HCT116 (cell line): ENCODE measurements around the gene CDC37L1. TPM values are rescaled to one million over a fixed set of nuclear protein-coding genes. Genes with fewer than 3 reads are reported as not detected.

ENCODE experiments used
- ATAC-seq: fragments of 200-7000 bp; cut with Tn5 transposase; 2 replicates; pipeline ENCODE4 v1.9.1; 2020; ENCODE audit warnings: mild to moderate bottlenecking, moderate library complexity
- BruUV-seq: library from RNA; stranded (reverse); fragments of 400-500 nt; replicated peaks from 2 replicates; lab custom pipeline; 2021; lab: Mats Ljungman, UMichigan
- CTCF ChIA-PET: fragments of 300-600 bp; sonication (Branson Sonifier 250); formaldehyde crosslinking; loops from one replicate; lab custom pipeline; 2021; ENCODE audit warnings: antibody characterized with exemption; lab: Charles Lee
- POLR2A ChIA-PET: fragments of 300-600, 350-600 bp; sonication (Branson Sonifier 250); formaldehyde crosslinking; loops from one replicate; lab custom pipeline; 2021; ENCODE audit warnings: antibody characterized with exemption; lab: Charles Lee
- RAD21 ChIA-PET, 2 experiments: fragments of 300-600 bp; sonication (Branson Sonifier 250); formaldehyde crosslinking; loops; one replicate each; lab custom pipeline; 2023; ENCODE audit warnings: low total read pairs in 2 of 2; ENCODE audit not compliant: uncharacterized antibody in 2 of 2, unreplicated experiment in 2 of 2, low non-redundant PET in 1 of 2; lab: Charles Lee
- DNase-seq: peaks from one replicate; pipeline ENCODE4 v3.0.0-alpha.2; 2010; ENCODE audit warnings: low read depth, low spot score
- H2AFZ ChIP-seq: fragments of 200-600 bp; shearing (Covaris generic), sonication (generic); 2 replicates; pipeline ENCODE4 v1.6.1; 2017; ENCODE audit warnings: low read depth, mixed run types, mixed read lengths, antibody characterized with exemption, low read length; ENCODE audit not compliant: poor library complexity, severe bottlenecking
- H3K27ac ChIP-seq: 2 replicates; pipeline ENCODE4 v1.5.1; 2012; ENCODE audit warnings: low read depth, low read length
- H3K27me3 ChIP-seq: fragments of 200-600 bp; sonication (generic); 2 replicates; pipeline ENCODE4 v1.6.1; 2016; ENCODE audit warnings: mixed run types, low read length, mixed read lengths; ENCODE audit not compliant: insufficient read depth
- H3K36me3 ChIP-seq, 2 experiments: fragments of 200-500 bp in 1 of 2; fragments of 200-600 bp in 1 of 2; sonication (Bioruptor generic) in 1 of 2; sonication (generic) in 1 of 2; 2 replicates each; pipeline versions ENCODE4 v1.5.1 to v1.6.1; 2014 to 2016; ENCODE audit warnings: low read length in 2 of 2, inconsistent platforms in 1 of 2, mixed read lengths in 1 of 2, mixed run types in 1 of 2; ENCODE audit not compliant: insufficient read depth in 2 of 2, control insufficient read depth in 1 of 2
- H3K4me1 ChIP-seq, 2 experiments: fragments of 200-600 bp in 1 of 2; sonication (generic) in 1 of 2; 2 replicates each; pipeline versions ENCODE4 v1.5.1 to v1.6.1; 2012 to 2017; ENCODE audit warnings: low read length in 2 of 2, inconsistent platforms in 1 of 2, mild to moderate bottlenecking in 1 of 2, mixed read lengths in 1 of 2, mixed run types in 1 of 2, moderate library complexity in 1 of 2; ENCODE audit not compliant: insufficient read depth in 2 of 2, control insufficient read depth in 1 of 2
- H3K4me2 ChIP-seq: fragments of 200-600 bp; sonication (generic); 2 replicates; pipeline ENCODE4 v1.6.1; 2017; ENCODE audit warnings: mixed run types, low read length, mixed read lengths
- H3K4me3 ChIP-seq, 2 experiments: fragments of 200-600 bp in 1 of 2; sonication (generic) in 1 of 2; replicated peaks in 1 of 2; 2 replicates each; pipeline ENCODE4 v1.5.1; 2011 to 2016; ENCODE audit warnings: low read length in 2 of 2, control low read depth in 1 of 2, low read depth in 1 of 2, mild to moderate bottlenecking in 1 of 2, mixed read lengths in 1 of 2, mixed run types in 1 of 2
- H3K79me2 ChIP-seq: fragments of 200-600 bp; sonication (generic); 2 replicates; pipeline ENCODE4 v1.6.1; 2017; ENCODE audit warnings: mild to moderate bottlenecking, mixed run types, low read length, moderate library complexity, mixed read lengths; ENCODE audit not compliant: insufficient read depth
- H3K9ac ChIP-seq: fragments of 200-600 bp; sonication (generic); 2 replicates; pipeline ENCODE4 v1.6.1; 2016; ENCODE audit warnings: low read length, mixed read lengths
- H3K9me2 ChIP-seq: fragments of 200-600 bp; sonication (generic), shearing (Covaris generic); 2 replicates; pipeline ENCODE4 v1.6.1; 2017; ENCODE audit warnings: mixed run types, mild to moderate bottlenecking, moderate library complexity; ENCODE audit not compliant: insufficient read depth
- H3K9me3 ChIP-seq, 2 experiments: fragments of 200-500 bp in 1 of 2; fragments of 200-600 bp in 1 of 2; sonication (Bioruptor generic) in 1 of 2; sonication (generic) in 1 of 2; 2 replicates each; pipeline ENCODE4 v1.6.1; 2014 to 2017; ENCODE audit warnings: low read length in 2 of 2, mixed read lengths in 2 of 2, inconsistent platforms in 1 of 2, low read depth in 1 of 2, mild to moderate bottlenecking in 1 of 2, mixed run types in 1 of 2, moderate library complexity in 1 of 2; ENCODE audit not compliant: control insufficient read depth in 1 of 2, insufficient read depth in 1 of 2
- H4K20me1 ChIP-seq: fragments of 200-600 bp; sonication (generic), shearing (Covaris generic); 2 replicates; pipeline ENCODE4 v1.6.1; 2017; ENCODE audit warnings: mixed run types, mild to moderate bottlenecking, moderate library complexity; ENCODE audit not compliant: insufficient read depth
- CBX3 ChIP-seq: IDR thresholded peaks from 2 replicates; pipeline ENCODE4 v1.6.1; 2012; ENCODE audit warnings: low read depth
- EGR1 ChIP-seq: IDR thresholded peaks from 2 replicates; pipeline ENCODE4 v1.6.1; 2012; ENCODE audit warnings: low read depth
- ELF1 ChIP-seq: IDR thresholded peaks from 2 replicates; pipeline ENCODE4 v1.6.1; 2012; ENCODE audit warnings: low read depth, borderline replicate concordance
- EZH2 ChIP-seq: fragments of 200-600 bp; sonication (generic); IDR thresholded peaks from 2 replicates; pipeline ENCODE4 v1.6.1; 2017; ENCODE audit warnings: antibody characterized with exemption, mixed run types
- POLR2A ChIP-seq: IDR thresholded peaks from 2 replicates; pipeline ENCODE4 v1.7.0; 2011; ENCODE audit warnings: borderline replicate concordance; ENCODE audit not compliant: insufficient read depth, insufficient read length; ENCODE audit errors: extremely low read depth
- RAD21 ChIP-seq: IDR thresholded peaks from 2 replicates; pipeline ENCODE4 v1.6.1; 2012; ENCODE audit warnings: low read depth, mild to moderate bottlenecking
- SIN3A ChIP-seq: IDR thresholded peaks from 2 replicates; pipeline ENCODE4 v1.6.1; 2012; ENCODE audit warnings: low read depth
- SP1 ChIP-seq: IDR thresholded peaks from 2 replicates; pipeline ENCODE4 v1.6.1; 2012; ENCODE audit warnings: low read depth
- SRF ChIP-seq: IDR thresholded peaks from 2 replicates; pipeline ENCODE4 v1.6.1; 2012; ENCODE audit warnings: low read depth
- TCF7L2 ChIP-seq: IDR thresholded peaks from 2 replicates; pipeline ENCODE4 v1.7.0; 2011; ENCODE audit warnings: borderline replicate concordance, inconsistent platforms; ENCODE audit not compliant: insufficient read depth, insufficient read length; ENCODE audit errors: extremely low read depth
- ZFX ChIP-seq: fragments of 450-650 bp; IDR thresholded peaks from 2 replicates; pipeline ENCODE4 v1.6.1; 2017
- intact Hi-C: fragments of 100-400 bp; cut with micrococcal nuclease; formaldehyde crosslinking; loops from 2 replicates; pipeline ENCODE4 v1.10.0; 2022
- total RNA-seq: library from RNA; stranded (reverse); gene quantifications from one replicate; pipeline ENCODE4 v1.2.1, GENCODE V29; 2021; ENCODE audit not compliant: unreplicated experiment
- TF ChIP-seq, protein P1 (sequence below): IDR thresholded peaks from 2 replicates; pipeline ENCODE4 v1.6.1; 2012

The CDC37L1 gene
- total RNA-seq, 1 experiment from 2014 or later = 18.1 TPM

DNA sequence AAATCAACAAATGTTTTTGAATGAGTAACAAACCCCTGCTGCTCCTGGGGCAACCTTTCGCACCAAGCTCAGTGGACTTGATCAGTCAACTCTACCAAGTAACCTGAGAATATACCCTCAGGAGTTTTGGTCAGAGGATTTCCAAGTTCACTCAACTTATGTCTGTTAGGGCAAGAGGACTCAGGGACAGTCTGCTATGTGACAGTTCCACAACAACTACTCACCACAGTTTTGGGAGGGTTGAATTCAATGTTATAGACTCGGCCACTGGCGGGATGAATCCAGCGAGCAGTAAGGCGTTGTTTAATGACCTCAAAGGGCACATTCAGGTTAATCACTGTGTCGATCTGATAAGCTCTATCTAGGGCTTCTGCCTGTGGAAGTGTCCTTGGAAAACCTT is 39.5 kb downstream of the CDC37L1 start:
- intact Hi-C loops = no loop called here
- H3K27ac ChIP-seq = no peak overlapping the region
- ATAC-seq = no peak
- no peaks in the 10 kb centered on the region for H3K9me3 ChIP-seq
- DNase-seq = no peak
- H2AFZ ChIP-seq = no peak overlapping the region
- no peak overlapping the region for H3K9ac ChIP-seq
- no peaks in the 10 kb centered on the region for H3K4me1 ChIP-seq
- no peaks in the 10 kb centered on the region for H3K9me2 ChIP-seq
- H3K79me2 ChIP-seq = peaks cover 3% of the 10 kb centered on the region; the same call in 1 of the 2 replicates
- no peaks in the 10 kb centered on the region for H4K20me1 ChIP-seq
- ChIA-PET POLR2A (no interaction called here), RAD21 (no interaction called here), CTCF (no interaction called here)
- no peak for TF ChIP-seq POLR2A
- TF ChIP-seq TCF7L2 = no peak
- TF ChIP-seq EGR1 = no peak
- no peak for TF ChIP-seq ELF1
- TF ChIP-seq, protein P1, sequence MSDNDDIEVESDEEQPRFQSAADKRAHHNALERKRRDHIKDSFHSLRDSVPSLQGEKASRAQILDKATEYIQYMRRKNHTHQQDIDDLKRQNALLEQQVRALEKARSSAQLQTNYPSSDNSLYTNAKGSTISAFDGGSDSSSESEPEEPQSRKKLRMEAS = no peak
- no peak overlapping the region for H3K4me2 ChIP-seq
- H3K4me3 ChIP-seq = no peak overlapping the region
- H3K36me3 ChIP-seq = peaks cover 19 to 24% of the 10 kb centered on the region in 2 experiments; a peak in 2 of 4 replicates
- H3K27me3 ChIP-seq = no peaks in the 10 kb centered on the region
- BruUV-seq = no TSS peak

DNA sequence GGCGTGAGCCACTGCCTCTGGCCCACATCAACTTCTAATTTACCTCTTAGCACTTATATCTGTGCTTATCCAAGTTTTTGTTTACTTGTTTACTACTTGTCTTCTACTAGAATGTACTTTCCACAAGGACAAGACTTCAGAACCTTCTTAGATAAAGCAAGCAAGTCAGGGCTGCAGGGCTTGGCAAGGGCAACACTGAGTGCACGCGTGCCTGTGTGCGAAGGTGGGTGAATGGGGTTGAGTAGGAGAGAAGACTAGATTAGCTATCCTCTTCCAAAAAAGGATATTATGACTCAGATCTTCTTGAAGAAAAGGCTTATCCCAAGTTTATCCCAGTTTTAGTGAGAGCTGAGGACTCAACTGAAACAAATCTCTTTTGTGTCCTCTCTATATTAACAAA is 42.4 kb downstream of the CDC37L1 start:
- ChIA-PET CTCF (no interaction called here), POLR2A (no interaction called here), RAD21 (no interaction called here)
- Histone ChIP-seq H3K9ac (no peak overlapping the region), H4K20me1 (no peaks in the 10 kb centered on the region), H3K79me2 (0 out of 2 replicates have a peak, but pooled peaks cover 5% of the 10 kb centered on the region), H3K36me3 (peaks cover 15 to 21% of the 10 kb centered on the region in 2 experiments; a peak in 2 of 4 replicates), H2AFZ (no peak overlapping the region), H3K4me1 (no peaks in the 10 kb centered on the region), H3K4me3 (no peak overlapping the region), H3K9me2 (no peaks in the 10 kb centered on the region), H3K4me2 (no peak overlapping the region), H3K27me3 (no peaks in the 10 kb centered on the region), H3K9me3 (no peaks in the 10 kb centered on the region), H3K27ac (no peak overlapping the region)
- intact Hi-C loops = no loop called here
- BruUV-seq = no TSS peak
- ATAC-seq (no peak), DNase-seq (no peak)
- TF ChIP-seq SIN3A (no peak), ZFX (no peak), SRF (no peak), CBX3 (no peak), RAD21 (no peak), EZH2 (no peak), SP1 (no peak)
- TF ChIP-seq, protein P1 = no peak
